HPDE6-E6E7 (cell line): ENCODE data around the gene MED28.
A peak's percentile ranks its signal among the peaks of the same experiment; 100 is the strongest.
"Not testable (repeated sequence)": the region's sequence is repeated elsewhere in the genome, so short reads cannot be mapped to it uniquely, and the experiment has no call there.

Source experiments
- DNase-seq: peaks from one replicate; pipeline ENCODE4 v3.0.0; 2011; ENCODE audit warnings: missing footprints; ENCODE audit errors: extremely low spot score

MED28 gene

GRCh38 chr4:17618926-17619325, 4.5 kb downstream of the MED28 start:
- DNase-seq: no peak

- no peak for DNase-seq
These were observed 5.1 kb downstream of the MED28 start for GRCh38 chr4:17619416-17620105.

- DNase-seq: no peak
These were observed 9.1 kb downstream of the MED28 start for GRCh38 chr4:17623451-17624001.

- no peak for DNase-seq
These were observed 10.4 kb downstream of the MED28 start for GRCh38 chr4:17624821-17625220.

- no peak for DNase-seq
These were observed 15.8 kb downstream of the MED28 start for GRCh38 chr4:17630228-17630627.

- no peak for DNase-seq
These were observed 19.2 kb downstream of the MED28 start for GRCh38 chr4:17633600-17633999.

GRCh38 chr4:17635056-17635455, 20.6 kb downstream of the MED28 start:
- DNase-seq: no peak

- no peak for DNase-seq
These were observed 21.9 kb downstream of the MED28 start for GRCh38 chr4:17636341-17636695.

- peak; percentile 67 for DNase-seq
These were observed 22.5 kb downstream of the MED28 start for GRCh38 chr4:17636696-17637622.

- DNase-seq: no peak
These were observed 24.7 kb downstream of the MED28 start for GRCh38 chr4:17639136-17639535.

GRCh38 chr4:17642398-17642783, 27.9 kb downstream of the MED28 start:
- DNase-seq: no peak

GRCh38 chr4:17646693-17647092, 32.3 kb downstream of the MED28 start:
- DNase-seq: no peak

- DNase-seq: no peak
These were observed 32.9 kb downstream of the MED28 start for GRCh38 chr4:17647176-17647806.

GRCh38 chr4:17647927-17648326, 33.5 kb downstream of the MED28 start:
- no peak for DNase-seq

- no peak for DNase-seq
These were observed 36.0 kb downstream of the MED28 start for GRCh38 chr4:17650406-17650805.

GRCh38 chr4:17654701-17655100, 40.3 kb downstream of the MED28 start:
- DNase-seq: no peak

GRCh38 chr4:17657090-17657489, 42.6 kb downstream of the MED28 start:
- DNase-seq: no peak

- DNase-seq: no peak
These were observed 43.4 kb downstream of the MED28 start for GRCh38 chr4:17657849-17658248.

GRCh38 chr4:17659196-17659595, 44.8 kb downstream of the MED28 start:
- DNase-seq: not testable (repeated sequence)

- DNase-seq: no peak
These were observed 48.3 kb downstream of the MED28 start for GRCh38 chr4:17662694-17663093.

- DNase-seq: no peak
These were observed 50.3 kb downstream of the MED28 start for GRCh38 chr4:17664755-17665154.

- DNase-seq: no peak
These were observed 50.9 kb downstream of the MED28 start for GRCh38 chr4:17665346-17665745.
